NCI-H1092 (cell line): ENCODE measurements around the gene KLHL6.

Experiments
- DNase-seq: peaks from one replicate; lab custom pipeline; 2025; lab: John Stamatoyannopoulos, UW

Gene KLHL6

GRCh38 chr3:183506674-183507320 is 48.7 kb downstream of the KLHL6 start:
- DNase-seq: no peak

- DNase-seq: no peak
These were observed 50.9 kb downstream of the KLHL6 start for GRCh38 chr3:183504597-183504996.

DNA sequence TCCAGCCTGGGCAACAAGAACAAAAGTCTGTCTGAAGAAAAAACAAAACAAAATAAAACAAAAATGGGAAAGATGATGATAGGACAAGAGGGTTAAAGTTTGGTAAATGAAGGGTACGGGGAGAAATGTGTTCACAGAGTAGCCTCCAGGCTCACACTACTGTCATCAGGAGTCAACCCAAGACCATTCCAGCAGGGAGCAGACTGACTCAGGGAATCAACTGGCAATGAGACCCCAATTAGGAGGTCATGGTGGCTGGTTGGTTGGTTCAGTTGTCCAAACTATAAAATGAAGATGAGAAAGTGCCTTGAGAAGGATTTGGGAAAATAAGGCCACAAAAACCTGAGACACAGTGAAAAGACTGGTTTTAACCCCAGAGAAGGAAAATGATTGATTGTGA is 51.8 kb downstream of the KLHL6 start:
- no peak for DNase-seq

DNA sequence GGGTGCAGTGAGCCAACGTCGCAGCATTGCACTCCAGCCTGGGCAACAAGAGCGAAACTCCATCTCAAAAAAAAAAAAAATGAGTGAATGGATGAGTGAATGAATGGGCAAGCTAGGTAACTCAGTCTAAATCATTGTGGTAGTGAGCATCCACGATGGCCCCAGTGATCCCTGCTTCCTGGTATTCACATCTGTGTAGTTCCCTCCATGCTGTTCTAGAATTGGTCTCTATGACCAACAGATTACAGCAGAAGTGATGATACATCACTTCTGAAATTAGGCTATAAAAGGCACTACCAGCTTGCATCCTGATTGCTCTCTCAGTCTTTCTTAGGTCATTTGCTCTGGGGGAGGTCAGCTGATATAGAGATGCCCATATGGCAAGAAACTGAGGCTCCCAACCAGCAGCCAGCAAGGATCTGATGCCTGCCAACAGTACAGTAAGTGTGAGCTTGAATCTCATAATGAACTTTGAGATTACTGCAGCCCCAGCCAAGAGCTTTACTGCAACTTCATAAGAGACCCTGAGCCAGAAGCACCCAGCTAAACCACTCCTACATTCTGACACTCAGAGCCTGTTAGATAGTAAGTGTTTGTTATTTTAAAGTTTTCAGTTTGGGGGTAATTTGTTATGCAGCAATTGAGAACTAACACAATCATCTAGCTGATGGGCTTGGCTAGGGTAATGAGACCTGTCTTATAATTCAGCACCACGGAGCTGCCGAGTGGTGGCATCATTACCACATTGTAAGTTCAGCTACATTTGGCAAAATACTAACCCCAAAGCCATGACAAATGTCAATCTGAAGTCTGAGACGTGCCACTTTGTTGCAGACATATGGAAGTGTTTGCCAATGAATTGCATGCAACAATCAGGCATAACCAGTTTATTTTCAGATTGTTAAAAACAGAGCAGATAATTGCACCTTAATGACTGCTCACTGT is 53.0 kb downstream of the KLHL6 start:
- no peak for DNase-seq

GRCh38 chr3:183500981-183501704 is 54.4 kb downstream of the KLHL6 start:
- DNase-seq: no peak

GRCh38 chr3:183500319-183500718 is 55.2 kb downstream of the KLHL6 start:
- no peak for DNase-seq

GRCh38 chr3:183498634-183499033 is 56.9 kb downstream of the KLHL6 start:
- DNase-seq: no peak

DNA sequence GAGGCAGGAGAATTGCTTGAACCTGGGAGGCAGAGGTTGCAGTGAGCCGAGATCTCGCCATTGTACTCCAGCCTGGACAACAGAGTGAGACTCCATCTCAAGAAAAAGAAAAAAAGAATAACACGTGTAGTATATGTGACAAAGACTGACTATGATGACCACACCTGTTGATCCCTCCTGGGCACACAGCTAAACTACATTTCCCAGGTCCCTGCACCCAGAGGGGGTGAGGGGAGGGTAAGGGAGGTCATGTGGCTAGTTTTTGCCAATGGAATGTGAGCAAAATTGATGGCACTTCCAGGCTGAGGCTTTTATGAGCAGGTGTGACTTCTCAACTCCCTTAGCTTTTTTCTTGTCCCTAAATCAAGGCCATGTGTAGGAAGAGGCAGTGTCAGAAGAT is 58.2 kb downstream of the KLHL6 start:
- no peak for DNase-seq

DNA sequence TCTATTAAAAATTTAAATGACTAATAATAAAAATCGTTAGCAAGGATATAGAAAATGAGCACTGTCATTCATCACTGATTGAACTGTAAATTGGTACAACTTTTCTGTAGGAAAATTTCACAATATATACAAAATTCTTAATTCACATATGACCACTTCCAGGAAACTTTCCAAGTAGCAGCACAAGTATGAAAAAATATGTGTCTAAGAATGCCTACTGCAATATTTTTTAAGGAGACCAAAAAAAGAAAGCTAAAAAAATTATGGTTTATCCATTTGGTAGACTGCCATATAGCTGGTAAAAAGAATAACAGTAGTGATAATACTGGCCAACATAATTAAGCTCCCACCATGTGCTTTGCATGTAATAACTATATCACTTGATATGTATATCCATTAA is 59.2 kb downstream of the KLHL6 start:
- DNase-seq: no peak

DNA sequence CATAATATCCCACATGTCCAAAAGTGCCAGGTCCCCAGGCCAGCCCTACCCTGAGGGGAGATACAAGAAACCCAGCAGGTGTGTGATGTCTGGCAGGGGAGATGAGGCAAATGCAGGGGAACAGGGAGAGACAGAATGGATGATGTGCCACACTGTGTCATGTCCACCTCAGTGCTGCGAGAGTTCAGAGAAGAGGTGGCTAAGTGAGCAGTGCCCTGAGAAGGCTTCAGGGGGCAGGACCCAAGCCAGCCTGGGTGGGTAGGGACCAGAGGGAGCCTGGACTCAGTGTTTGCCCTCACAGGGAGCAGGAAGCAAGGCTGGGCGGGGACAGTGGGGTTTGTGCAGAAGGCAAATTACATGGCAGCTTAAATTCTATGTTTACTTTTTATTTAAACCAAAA is 61.2 kb downstream of the KLHL6 start:
- DNase-seq: no peak

DNA sequence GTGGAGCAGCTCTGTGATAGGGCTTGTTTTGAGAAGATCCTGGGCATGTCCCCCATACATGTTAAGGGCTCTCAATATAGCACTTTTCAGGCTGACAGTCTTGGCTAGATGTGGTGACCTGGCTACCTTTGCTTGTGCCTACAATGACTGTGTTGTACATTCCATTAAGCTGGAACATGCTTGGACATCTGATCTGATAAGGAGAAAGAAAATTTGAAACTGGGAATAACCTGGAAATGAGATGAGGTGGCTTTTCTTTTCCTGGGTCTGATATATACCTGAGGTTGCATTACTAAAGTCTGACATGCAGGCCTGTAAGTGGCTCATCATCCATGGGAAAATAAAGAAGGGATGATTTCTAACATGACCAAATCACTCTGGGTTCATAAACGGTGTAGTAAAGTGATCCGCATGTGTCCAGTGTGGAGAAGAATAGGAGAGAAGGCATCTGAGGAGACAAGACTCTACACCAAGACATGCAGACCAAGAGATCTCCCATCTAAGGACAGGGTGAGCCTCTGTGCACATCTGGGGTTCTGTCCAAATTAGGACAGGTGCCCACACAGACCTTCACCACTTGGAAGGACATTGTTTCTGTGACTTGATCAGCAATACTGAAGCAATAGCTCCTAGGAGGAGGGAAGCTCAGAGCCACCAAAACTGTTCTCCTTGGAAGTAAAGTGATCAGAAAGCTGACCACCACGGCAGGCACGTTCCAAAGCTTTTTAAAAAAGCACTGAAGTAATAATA is 62.0 kb downstream of the KLHL6 start:
- no peak for DNase-seq

GRCh38 chr3:183492849-183493179 is 62.7 kb downstream of the KLHL6 start:
- no peak for DNase-seq

DNA sequence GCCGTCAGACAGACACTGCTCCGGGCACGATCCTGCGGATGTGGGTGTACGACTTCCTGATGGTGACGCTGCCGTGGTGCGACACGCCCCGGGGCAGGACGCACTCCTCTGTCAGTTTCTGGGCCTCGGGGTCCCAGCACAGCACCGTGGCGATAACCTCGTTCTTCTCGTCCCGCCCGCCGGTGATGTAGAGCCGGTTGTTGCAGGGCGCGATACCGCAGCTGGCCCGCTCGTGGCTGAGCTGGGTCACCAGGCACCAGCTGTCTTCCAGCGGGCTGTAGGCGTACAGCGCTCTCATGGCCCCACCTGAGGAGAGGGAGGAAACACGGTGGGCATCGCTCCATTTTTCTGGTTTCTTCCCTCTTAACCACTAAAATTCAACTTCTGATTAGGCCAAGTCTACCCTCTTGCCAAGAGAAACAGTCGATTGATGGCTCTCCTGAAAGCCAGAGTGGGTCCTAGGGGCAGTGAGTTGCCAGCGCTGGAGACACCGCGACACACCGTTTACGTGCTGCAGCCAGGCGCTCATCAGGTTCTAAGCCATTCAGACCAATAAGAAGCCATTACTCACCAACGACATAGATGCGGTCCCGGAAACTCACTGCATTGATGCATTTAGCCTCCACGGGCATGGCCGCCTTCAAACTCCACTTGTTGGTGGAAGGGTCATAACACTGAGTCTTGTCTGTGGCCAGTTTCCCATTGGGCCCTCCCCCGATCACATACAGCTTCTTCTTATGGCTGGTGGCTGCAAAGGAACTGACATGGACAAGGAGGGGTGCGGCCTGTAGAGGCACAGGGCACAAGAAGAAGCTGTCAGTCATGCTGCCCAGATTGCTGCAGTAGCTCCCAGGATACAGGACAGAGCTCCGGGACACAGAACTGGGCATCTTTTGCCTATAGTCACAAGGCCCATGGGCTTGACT is 63.3 kb downstream of the KLHL6 start:
- no peak for DNase-seq

DNA sequence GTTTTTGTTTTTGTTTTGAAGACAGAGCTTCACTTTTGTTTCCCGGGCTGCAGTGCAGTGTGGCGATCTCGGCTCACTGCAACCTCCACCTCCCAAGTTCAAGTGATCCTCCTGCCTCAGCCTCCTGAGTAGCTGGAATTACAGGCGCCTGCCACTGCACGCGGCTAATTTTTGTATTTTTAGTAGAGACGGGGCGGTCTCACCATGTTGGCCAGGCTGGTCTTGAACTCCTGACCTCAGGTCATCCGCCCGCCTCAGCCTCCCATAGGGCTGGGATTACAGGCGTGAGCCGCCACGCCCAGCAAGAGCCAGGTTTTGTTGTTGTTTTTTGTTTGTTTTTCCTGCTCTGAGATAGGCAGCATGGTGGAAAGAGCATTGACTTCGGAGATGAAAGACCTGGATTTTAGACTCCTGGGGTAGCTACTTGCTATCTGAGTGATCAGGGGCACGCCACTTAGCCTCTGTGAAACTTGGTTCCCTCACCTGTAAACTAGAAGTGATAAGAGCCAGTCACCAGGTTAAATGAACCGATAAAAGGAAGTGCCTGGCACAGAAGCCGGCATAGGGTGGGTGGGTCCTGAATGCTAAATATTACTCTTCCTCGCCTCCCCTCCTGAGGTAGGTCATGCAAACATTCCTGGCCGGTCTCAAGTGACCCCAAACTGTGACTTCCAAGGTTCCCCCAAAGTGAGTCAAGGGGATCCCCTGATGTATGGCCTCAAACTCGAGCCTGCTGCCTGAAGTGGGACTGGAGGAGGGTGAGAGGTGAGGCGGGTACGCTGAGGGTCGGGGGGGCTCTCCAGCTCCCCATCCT is 64.2 kb downstream of the KLHL6 start:
- no peak for DNase-seq

DNA sequence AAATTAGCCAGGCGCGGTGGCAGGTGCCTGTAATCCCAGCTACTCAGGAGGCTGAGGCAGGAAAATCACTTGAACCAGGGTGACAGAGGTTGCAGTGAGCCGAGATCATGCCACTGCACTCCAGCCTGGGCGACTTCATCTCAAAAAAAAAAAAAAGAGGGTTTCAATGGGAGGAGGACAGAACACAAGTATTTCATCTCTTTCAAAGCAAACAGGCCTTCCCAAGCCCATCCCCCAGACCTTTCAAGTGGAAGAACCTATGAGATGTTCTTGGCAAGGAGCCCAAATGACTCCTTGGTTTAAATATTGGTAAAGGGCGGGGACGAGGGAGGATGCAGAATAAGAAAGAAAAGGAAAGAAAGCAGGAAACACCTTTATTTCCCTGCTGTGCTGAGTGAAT is 64.9 kb downstream of the KLHL6 start:
- peak; percentile 26 for DNase-seq

- DNase-seq: no peak
These were observed 65.3 kb downstream of the KLHL6 start for GRCh38 chr3:183490211-183490601.

DNA sequence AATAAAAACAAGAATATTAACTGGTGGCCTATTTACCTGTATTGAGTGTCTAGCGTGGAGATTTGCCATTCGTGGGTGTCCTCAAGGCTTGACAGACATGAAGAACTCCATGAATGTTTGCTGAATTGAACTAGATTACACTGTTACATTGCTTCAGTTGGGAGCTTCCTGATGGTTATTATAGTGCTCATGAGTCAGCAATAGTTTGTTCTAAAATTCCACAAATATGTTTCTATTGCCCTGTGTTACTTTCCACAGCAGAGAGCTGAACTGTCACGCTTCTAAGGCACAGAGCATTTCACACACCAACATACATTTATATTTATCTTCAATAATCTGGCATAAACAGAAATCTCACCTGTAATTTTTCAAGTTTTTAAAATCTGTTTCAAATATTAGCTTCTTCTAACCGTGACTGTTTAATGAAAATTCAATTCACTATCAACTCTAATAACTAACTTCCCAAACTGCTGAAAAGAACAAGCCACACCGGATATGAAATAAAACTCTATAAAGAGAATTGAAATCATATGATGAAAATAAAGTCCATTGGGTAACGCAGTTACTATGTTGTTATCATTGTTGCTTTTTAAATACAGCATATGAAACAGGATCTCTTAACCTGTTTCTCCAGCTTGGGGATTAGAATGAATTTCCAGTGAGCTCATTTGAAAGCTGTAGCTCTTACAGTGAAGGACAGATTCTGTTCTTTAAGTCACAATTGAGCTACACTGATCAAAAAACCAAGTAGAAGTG is 65.9 kb downstream of the KLHL6 start:
- no peak for DNase-seq

- no peak for DNase-seq
These were observed 67.2 kb downstream of the KLHL6 start for GRCh38 chr3:183488343-183488742.

DNA sequence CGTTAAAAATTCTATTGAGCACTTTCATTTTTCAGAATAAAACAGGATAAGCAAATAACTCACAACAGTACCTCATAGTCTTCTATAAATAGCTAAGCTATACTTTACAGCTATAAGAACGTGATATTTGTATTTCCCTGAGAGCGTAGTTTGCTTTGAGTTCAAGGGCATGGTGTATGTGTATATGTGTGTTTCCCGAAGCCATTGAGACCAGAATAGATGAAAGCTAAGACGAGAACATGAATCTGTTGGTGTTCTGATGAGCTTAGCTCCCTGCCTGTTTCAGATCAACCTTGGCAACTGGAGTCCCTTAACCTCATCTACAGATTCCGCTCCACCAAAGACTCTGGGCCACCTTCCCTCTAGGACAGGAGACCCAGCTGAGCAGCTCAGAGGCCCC is 67.6 kb downstream of the KLHL6 start:
- no peak for DNase-seq

- no peak for DNase-seq
These were observed 68.5 kb downstream of the KLHL6 start for GRCh38 chr3:183487016-183487415.
